K562 (cell line): ENCODE measurements around the gene IQCC. TPM values are rescaled to one million over a fixed set of nuclear protein-coding genes. Genes with fewer than 3 reads are reported as not detected.

ENCODE experiments used
- CREB1 ChIP-seq, 2 experiments: sonication (generic) in 1 of 2; formaldehyde crosslinking in 1 of 2; IDR thresholded peaks; 2 replicates each; pipeline versions ENCODE4 v1.6.1 to v1.8.0; 2012 to 2022; ENCODE audit warnings: inconsistent platforms in 1 of 2, mild to moderate bottlenecking in 1 of 2, missing genetic modification reagents in 1 of 2, moderate library complexity in 1 of 2
- ETS1 ChIP-seq: conservative IDR thresholded peaks from 2 replicates; pipeline ENCODE4 v1.6.1; 2011; ENCODE audit warnings: low read depth, mild to moderate bottlenecking, low read length; ENCODE audit not compliant: control insufficient read depth
- GABPB1 ChIP-seq: sonication (generic); formaldehyde crosslinking; IDR thresholded peaks from 2 replicates; pipeline ENCODE4 v1.8.0; 2022; ENCODE audit warnings: mild to moderate bottlenecking, missing genetic modification reagents
- HCFC1 ChIP-seq: IDR thresholded peaks from 2 replicates; pipeline ENCODE4 v1.6.1; 2012; ENCODE audit warnings: low read depth, low read length, improper control_type of control experiment
- HLTF ChIP-seq: fragments of 450-650 bp; IDR thresholded peaks from 2 replicates; pipeline ENCODE4 v1.6.1; 2016
- KDM4B ChIP-seq, 2 experiments: fragments of 450-650 bp in 1 of 2; sonication (generic) in 1 of 2; IDR thresholded peaks; 2 replicates each; pipeline ENCODE4 v1.6.1; 2016 to 2017; ENCODE audit warnings: borderline replicate concordance in 2 of 2, antibody characterized with exemption in 1 of 2, low read depth in 1 of 2, mild to moderate bottlenecking in 1 of 2
- L3MBTL2 ChIP-seq: fragments of 450-650 bp; IDR thresholded peaks from 2 replicates; pipeline ENCODE4 v1.6.1; 2016; ENCODE audit warnings: mild to moderate bottlenecking, moderate library complexity
- MAX ChIP-seq: sonication (generic); formaldehyde crosslinking; IDR thresholded peaks from 2 replicates; pipeline ENCODE4 v1.9.0; 2022; ENCODE audit warnings: mild to moderate bottlenecking, missing genetic modification reagents
- MYNN ChIP-seq, 2 experiments: sonication (generic); formaldehyde crosslinking in 1 of 2; IDR thresholded peaks; 2 replicates each; pipeline versions ENCODE4 v1.5.0 to v1.6.1; 2016 to 2020; ENCODE audit warnings: antibody characterized with exemption in 1 of 2, missing genetic modification reagents in 1 of 2
- NEUROD1 ChIP-seq: fragments of 150-350 bp; IDR thresholded peaks from 2 replicates; pipeline ENCODE4 v1.6.1; 2014; ENCODE audit warnings: borderline replicate concordance, low read length, low read depth; ENCODE audit not compliant: partially characterized antibody
- NR1H2 ChIP-seq: sonication (generic); formaldehyde crosslinking; IDR thresholded peaks from 2 replicates; pipeline ENCODE4 v1.4.0; 2020; ENCODE audit warnings: mild to moderate bottlenecking, missing genetic modification reagents
- POLR2G ChIP-seq: fragments of 200-400 bp; formaldehyde crosslinking; IDR thresholded peaks from 2 replicates; pipeline ENCODE4 v1.6.1; 2017; ENCODE audit warnings: low read depth, mild to moderate bottlenecking, antibody characterized with exemption, low read length, moderate library complexity
- PRMT5 ChIP-seq: sonication (generic); formaldehyde crosslinking; IDR thresholded peaks from 2 replicates; pipeline ENCODE4 v1.5.0; 2020; ENCODE audit warnings: missing genetic modification reagents
- PTBP1 ChIP-seq: fragments of 200-400 bp; formaldehyde crosslinking; IDR thresholded peaks from 2 replicates; pipeline ENCODE4 v1.6.1; 2017; ENCODE audit warnings: low read depth, low read length
- RBFOX2 ChIP-seq: fragments of 200-400 bp; formaldehyde crosslinking; IDR thresholded peaks from 2 replicates; pipeline ENCODE4 v1.6.1; 2017; ENCODE audit warnings: low read depth, mild to moderate bottlenecking, low read length, moderate library complexity
- SMARCA5 ChIP-seq: fragments of 450-650 bp; IDR thresholded peaks from 2 replicates; pipeline ENCODE4 v1.6.1; 2016
- SP1 ChIP-seq: sonication (generic); formaldehyde crosslinking; IDR thresholded peaks from 2 replicates; pipeline ENCODE4 v1.8.1; 2022; ENCODE audit warnings: mild to moderate bottlenecking, missing genetic modification reagents
- STAG1 ChIP-seq: sonication (generic); formaldehyde crosslinking; IDR thresholded peaks from 2 replicates; pipeline ENCODE4 v1.5.0; 2020; ENCODE audit warnings: missing genetic modification reagents, borderline replicate concordance
- TRIM28 ChIP-seq: fragments of 450-650 bp; IDR thresholded peaks from 2 replicates; pipeline ENCODE4 v1.6.1; 2017
- ZBTB33 ChIP-seq: sonication (generic); formaldehyde crosslinking; IDR thresholded peaks from 2 replicates; pipeline ENCODE4 v1.8.1; 2023; ENCODE audit warnings: mild to moderate bottlenecking, missing genetic modification reagents
- ZNF217 ChIP-seq: sonication (generic); formaldehyde crosslinking; IDR thresholded peaks from 2 replicates; pipeline ENCODE4 v1.8.0; 2022; ENCODE audit warnings: mild to moderate bottlenecking, missing genetic modification reagents
- ZNF584 ChIP-seq: fragments of 200-800 bp; sonication (Bioruptor generic); IDR thresholded peaks from 2 replicates; pipeline ENCODE4 v1.6.1; 2016; ENCODE audit warnings: low read depth, mild to moderate bottlenecking, missing genetic modification characterization, missing compliant biosample characterization
- polyA plus RNA-seq, 8 experiments: library from polyadenylated mRNA; depleted of rRNA in 4 of 8; stranded (reverse) in 5 of 8; unstranded in 3 of 8; fragments of >200 nt; fragmentation: Nextera tagmentation in 2 of 8; fragmentation: Illumina TruSeq in 1 of 8; extraction: Ambion mirVana in 2 of 8; extraction: Trizol in 1 of 8; gene quantifications; 2 replicates each; pipeline versions ENCODE4 v1.2.1 to v1.2.3, GENCODE V29; 2011 to 2014; ENCODE audit warnings: inconsistent platforms in 1 of 8, missing spikeins in 1 of 8
- total RNA-seq, 7 experiments: library from RNA; depleted of rRNA in 6 of 7; stranded (reverse); fragments of >200 nt in 6 of 7; fragmentation: Illumina TruSeq in 2 of 7; extraction: Trizol in 2 of 7; gene quantifications; 2 replicates each; pipeline versions ENCODE4 v1.2.1 to v1.2.3, GENCODE V29; 2011 to 2021; ENCODE audit warnings: low replicate concordance in 1 of 7

The IQCC gene
- total and polyA plus RNA-seq, 9 of the 15 experiments (the other 6 are each of a cell fraction or from before 2014, with no cell fraction given), result 8.1 to 16.5 (median 10.7) TPM

DNA sequence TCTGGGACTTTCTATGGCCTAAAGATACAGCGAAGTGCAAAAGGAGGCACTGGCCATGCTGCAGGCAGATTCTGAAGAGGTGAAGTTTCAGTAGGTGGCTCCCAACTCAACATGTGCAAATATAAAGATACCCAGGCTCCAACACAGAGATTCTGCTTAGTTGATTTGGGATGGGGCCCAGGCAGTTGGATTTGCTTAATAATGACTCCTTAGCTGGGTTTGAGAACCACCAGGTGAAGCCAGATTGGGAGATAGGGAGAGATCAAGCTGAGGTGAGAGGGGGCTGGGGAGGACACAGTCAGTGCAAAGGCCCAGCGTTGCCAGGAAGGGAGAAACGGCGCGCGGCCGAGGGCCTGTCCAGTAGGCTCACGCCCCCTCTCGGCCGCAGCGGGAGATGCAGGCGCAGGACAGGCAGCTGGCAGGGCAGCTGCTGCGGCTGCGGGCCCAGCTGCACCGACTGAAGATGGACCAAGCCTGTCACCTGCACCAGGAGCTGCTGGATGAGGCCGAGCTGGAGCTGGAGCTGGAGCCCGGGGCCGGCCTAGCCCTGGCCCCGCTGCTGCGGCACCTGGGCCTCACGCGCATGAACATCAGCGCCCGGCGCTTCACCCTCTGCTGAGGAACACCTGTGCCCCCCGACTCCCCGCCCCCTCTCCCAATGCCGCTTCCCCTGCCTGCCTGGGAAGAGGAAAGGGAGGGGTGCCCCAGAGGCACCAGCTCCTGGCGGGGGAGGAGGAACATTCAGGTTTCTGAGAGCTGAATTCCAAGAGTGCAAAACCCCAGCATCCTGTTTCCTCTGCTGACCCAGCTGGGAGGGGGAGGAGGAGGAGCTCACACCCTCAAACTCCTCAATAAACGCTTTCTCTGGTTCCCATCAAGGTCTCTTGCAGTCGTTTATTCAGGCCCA is 42.8 kb downstream of the IQCC start (continued):
- peak; percentile 82; the same call in 1 of the 2 replicates for TF ChIP-seq PTBP1
- peak; percentile 42; the same call in 1 of the 2 replicates for TF ChIP-seq POLR2G
- TF ChIP-seq RBFOX2, result peak; percentile 48; the same call in 1 of the 2 replicates
- TF ChIP-seq ETS1, result peak; percentile 63; the same call in 1 of the 2 replicates
- 0 out of 2 replicates have a peak, but pooled peaks have one; percentile 51 for TF ChIP-seq HCFC1
- TF ChIP-seq ZNF584 (CRISPR knock-in tag), result no peak
- 0 out of 2 replicates have a peak, but pooled peaks have one; percentile 9 for TF ChIP-seq NR1H2 (CRISPR knock-in tag)
- TF ChIP-seq SP1 (CRISPR knock-in tag), result peak; percentile 72
- TF ChIP-seq CREB1 (IDR thresholded peaks at IDR 0.05), result no peak
- TF ChIP-seq CREB1 (CRISPR knock-in tag; IDR thresholded peaks at IDR 0.05), result peak; percentile 15; the same call in 1 of the 2 replicates
- TF ChIP-seq MYNN (IDR thresholded peaks at IDR 0.05), result peak; percentile 45; the same call in 1 of the 2 replicates
- no peak for TF ChIP-seq MYNN (CRISPR knock-in tag; IDR thresholded peaks at IDR 0.05)
- TF ChIP-seq L3MBTL2, result peak; percentile 54
- peak; percentile 56; the same call in 1 of the 2 replicates for TF ChIP-seq GABPB1
- peak; percentile 84 for TF ChIP-seq ZBTB33 (CRISPR knock-in tag)
- peak; percentile 78 for TF ChIP-seq MAX (CRISPR knock-in tag)
- peak in 1 of 2 experiments; percentile 36; a peak in 1 of 4 replicates for TF ChIP-seq KDM4B (IDR thresholded peaks at IDR 0.05; ENCODE audit: borderline replicate concordance in 2 of 2, low read depth in 1 of 2)
- peak; percentile 72 for TF ChIP-seq STAG1
- TF ChIP-seq TRIM28, result 0 out of 2 replicates have a peak, but pooled peaks have one; percentile 73
- peak; percentile 89; the same call in 1 of the 2 replicates for TF ChIP-seq HLTF
- TF ChIP-seq PRMT5 (CRISPR knock-in tag), result no peak
- TF ChIP-seq ZNF217, result no peak
- peak; percentile 52 for TF ChIP-seq NEUROD1
- peak; percentile 98 for TF ChIP-seq SMARCA5
